H9 (cell line): ENCODE measurements around the gene NHSL1. TPM values are rescaled to one million over a fixed set of nuclear protein-coding genes. Genes with fewer than 3 reads are reported as not detected.

Experiments used
- DNase-seq: peaks from one replicate; pipeline ENCODE4 v3.0.0-alpha.2; 2017
- H2AFZ ChIP-seq: one replicate; pipeline ENCODE4 v1.6.1; 2013; ENCODE audit warnings: mild to moderate bottlenecking, low read length, control low read depth, moderate library complexity
- H2AK5ac ChIP-seq: 2 replicates; pipeline ENCODE4 v1.6.1; 2013; ENCODE audit warnings: low read length, control low read depth, mixed read lengths; ENCODE audit not compliant: insufficient read length
- H2BK120ac ChIP-seq: one replicate; pipeline ENCODE4 v1.6.1; 2013; ENCODE audit warnings: low read depth, mild to moderate bottlenecking, low read length, control low read depth, inconsistent platforms; ENCODE audit not compliant: poor library complexity, severe bottlenecking
- H2BK12ac ChIP-seq: 2 replicates; pipeline ENCODE4 v1.6.1; 2013; ENCODE audit warnings: low read length, control low read depth, mixed read lengths, low read depth; ENCODE audit not compliant: insufficient read length
- H2BK15ac ChIP-seq: 2 replicates; pipeline ENCODE4 v1.6.1; 2013; ENCODE audit warnings: low read depth, low read length, control low read depth
- H2BK20ac ChIP-seq: one replicate; pipeline ENCODE4 v1.6.1; 2013; ENCODE audit warnings: low read depth, mild to moderate bottlenecking, low read length, control low read depth, inconsistent platforms; ENCODE audit not compliant: poor library complexity, severe bottlenecking
- H2BK5ac ChIP-seq: 2 replicates; pipeline ENCODE4 v1.6.1; 2013; ENCODE audit warnings: low read length, control low read depth, mixed read lengths; ENCODE audit not compliant: insufficient read length
- H3K14ac ChIP-seq: 2 replicates; pipeline ENCODE4 v1.6.1; 2013; ENCODE audit warnings: low read length, control low read depth; ENCODE audit not compliant: insufficient read depth
- H3K18ac ChIP-seq: 2 replicates; pipeline ENCODE4 v1.6.1; 2013; ENCODE audit warnings: low read depth, mild to moderate bottlenecking, mixed read lengths, low read length, control low read depth; ENCODE audit not compliant: insufficient read length
- H3K23ac ChIP-seq: 2 replicates; pipeline ENCODE4 v1.6.1; 2013; ENCODE audit warnings: low read length, control low read depth, mixed read lengths, low read depth; ENCODE audit not compliant: insufficient read length
- H3K23me2 ChIP-seq: 2 replicates; pipeline ENCODE4 v1.6.1; 2013; ENCODE audit warnings: low read depth, mild to moderate bottlenecking, mixed read lengths, low read length, control low read depth; ENCODE audit not compliant: insufficient read length, poor library complexity, severe bottlenecking
- H3K27ac ChIP-seq: 2 replicates; pipeline ENCODE4 v1.5.1; 2013; ENCODE audit warnings: low read length, control low read depth, mixed read lengths, low read depth; ENCODE audit not compliant: insufficient read length
- H3K27me3 ChIP-seq: 2 replicates; pipeline ENCODE4 v1.6.1; 2013; ENCODE audit warnings: low read length, control low read depth, inconsistent platforms; ENCODE audit not compliant: insufficient read depth
- H3K4ac ChIP-seq: 2 replicates; pipeline ENCODE4 v1.6.1; 2013; ENCODE audit warnings: low read depth, mild to moderate bottlenecking, control low read depth, inconsistent platforms, low read length, moderate library complexity
- H3K4me1 ChIP-seq: 2 replicates; pipeline ENCODE4 v1.6.1; 2013; ENCODE audit warnings: low read length, control low read depth, inconsistent platforms; ENCODE audit not compliant: insufficient read depth
- H3K4me2 ChIP-seq: 2 replicates; pipeline ENCODE4 v1.6.1; 2013; ENCODE audit warnings: low read length, control low read depth, mixed read lengths; ENCODE audit not compliant: insufficient read length, insufficient read depth
- H3K56ac ChIP-seq: 2 replicates; pipeline ENCODE4 v1.6.1; 2013; ENCODE audit warnings: low read depth, mild to moderate bottlenecking, mixed read lengths, low read length, control low read depth; ENCODE audit not compliant: insufficient read length
- H3K79me1 ChIP-seq: 2 replicates; pipeline ENCODE4 v1.6.1; 2013; ENCODE audit warnings: low read depth, mild to moderate bottlenecking, moderate library complexity, low read length, control low read depth, inconsistent platforms; ENCODE audit not compliant: insufficient read depth, poor library complexity, severe bottlenecking
- H3K79me2 ChIP-seq: 2 replicates; pipeline ENCODE4 v1.6.1; 2013; ENCODE audit warnings: low read length, control low read depth, inconsistent platforms; ENCODE audit not compliant: insufficient read depth
- H3K9ac ChIP-seq: 2 replicates; pipeline ENCODE4 v1.6.1; 2013; ENCODE audit warnings: low read length, control low read depth, mixed read lengths; ENCODE audit not compliant: insufficient read length; ENCODE audit errors: extremely low read depth
- H3K9me3 ChIP-seq: one replicate; pipeline ENCODE4 v1.6.1; 2013; ENCODE audit warnings: low read depth, low read length, inconsistent platforms; ENCODE audit not compliant: control insufficient read depth
- H3T11ph ChIP-seq: one replicate; pipeline ENCODE4 v1.6.1; 2013; ENCODE audit warnings: mild to moderate bottlenecking, low read length, control low read depth, inconsistent platforms
- H4K20me1 ChIP-seq: one replicate; pipeline ENCODE4 v1.6.1; 2013; ENCODE audit not compliant: control insufficient read depth, insufficient read length, insufficient read depth
- H4K5ac ChIP-seq: 2 replicates; pipeline ENCODE4 v1.6.1; 2013; ENCODE audit warnings: low read depth, mild to moderate bottlenecking, mixed read lengths, low read length, control low read depth; ENCODE audit not compliant: insufficient read length
- H4K8ac ChIP-seq: replicated peaks from 2 replicates; pipeline ENCODE4 v1.6.1; 2013; ENCODE audit warnings: low read length, control low read depth, mixed read lengths, low read depth; ENCODE audit not compliant: insufficient read length
- H4K91ac ChIP-seq: 2 replicates; pipeline ENCODE4 v1.6.1; 2013; ENCODE audit warnings: low read depth, mild to moderate bottlenecking, moderate library complexity, mixed read lengths, low read length, control low read depth; ENCODE audit not compliant: insufficient read length
- H3K27ac Mint-ChIP-seq, 3 experiments: 2 replicates in 2 of 3; 3 replicates in 1 of 3; pipeline ENCODE4 v1.8.0; 2020 to 2021; ENCODE audit warnings: mixed read lengths in 3 of 3, mild to moderate bottlenecking in 1 of 3, moderate library complexity in 1 of 3
- H3K27me3 Mint-ChIP-seq: 2 replicates; pipeline ENCODE4 v1.8.0; 2021; ENCODE audit warnings: low read depth, mild to moderate bottlenecking, moderate library complexity, mixed read lengths
- H3K36me3 Mint-ChIP-seq, 3 experiments: 2 replicates in 2 of 3; 3 replicates in 1 of 3; pipeline ENCODE4 v1.8.0; 2020 to 2021; ENCODE audit warnings: low read depth in 3 of 3, mixed read lengths in 3 of 3; ENCODE audit not compliant: insufficient read depth in 1 of 3
- H3K4me1 Mint-ChIP-seq, 2 experiments: 2 replicates each; pipeline ENCODE4 v1.8.0; 2020; ENCODE audit warnings: mixed read lengths in 2 of 2
- H3K4me3 Mint-ChIP-seq, 2 experiments: 2 replicates in 1 of 2; 3 replicates in 1 of 2; pipeline ENCODE4 v1.8.0; 2020 to 2021; ENCODE audit warnings: mild to moderate bottlenecking in 2 of 2, mixed read lengths in 2 of 2, moderate library complexity in 1 of 2
- H3K9me3 Mint-ChIP-seq, 2 experiments: 2 replicates in 1 of 2; 3 replicates in 1 of 2; pipeline ENCODE4 v1.8.0; 2020; ENCODE audit warnings: mild to moderate bottlenecking in 2 of 2, mixed read lengths in 2 of 2, moderate library complexity in 1 of 2
- CTCF ChIP-seq: fragments of 200-600 bp; sonication (generic); conservative IDR thresholded peaks from 3 replicates; pipeline ENCODE4 v1.8.0; 2021; ENCODE audit warnings: antibody characterized with exemption, mild to moderate bottlenecking
- WGBS: extraction: QIAGEN DNeasy Blood & Tissue Kit; methylation state at CpG from one replicate; pipeline ENCODE4 v1.1.7; 2013; ENCODE audit warnings: missing lambda C conversion rate, low lambda C conversion rate, mixed read lengths; ENCODE audit not compliant: insufficient read length; ENCODE audit errors: extremely low coverage; 5-methylcytosine and 5-hydroxymethylcytosine counted together
- total RNA-seq: library from RNA; stranded (reverse); gene quantifications from 2 replicates; pipeline ENCODE4 v1.2.1, GENCODE V29; 2021

The NHSL1 gene
- total RNA-seq, 1 experiment from 2014 or later = 28.7 TPM

DNA sequence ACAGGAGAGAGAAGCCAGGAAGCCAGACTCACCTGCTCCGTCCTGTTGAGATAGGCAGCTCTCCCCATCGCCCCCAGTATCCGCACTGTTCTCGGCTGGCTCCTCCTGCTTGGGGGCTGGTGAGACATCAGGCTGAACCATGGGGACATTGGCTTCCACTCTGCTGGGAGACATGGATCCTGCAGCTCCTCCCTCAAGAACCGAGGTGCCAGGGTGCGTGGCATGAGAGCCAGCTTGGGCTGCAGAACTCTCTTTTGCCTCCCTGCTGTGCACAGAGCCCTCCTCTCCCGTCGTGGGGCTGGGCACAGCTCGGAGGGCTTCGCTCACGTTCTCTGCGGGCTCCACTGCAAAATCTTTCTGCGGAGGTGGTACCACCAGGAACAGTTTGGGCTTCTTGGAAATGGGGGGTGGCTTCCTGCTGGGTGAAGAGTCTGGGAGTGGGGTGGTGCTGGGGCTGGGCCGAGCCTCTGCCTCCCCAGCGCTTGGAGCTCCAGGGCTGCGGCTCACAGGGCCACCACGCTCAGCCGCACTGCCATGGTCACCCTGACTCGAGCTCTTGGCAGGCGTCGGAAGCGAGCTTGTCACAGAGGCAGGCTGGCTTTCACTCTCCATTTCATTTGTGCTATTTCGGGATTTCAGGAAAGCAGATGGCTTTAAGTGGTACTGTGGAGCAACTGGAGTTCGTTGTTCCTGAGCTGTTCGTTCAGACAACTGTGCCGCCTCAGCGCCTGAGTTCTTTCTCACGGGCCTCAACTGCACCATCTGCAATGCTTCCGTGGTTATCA lies 68.7 kb downstream of the NHSL1 start:
- Histone ChIP-seq H2BK20ac (no peak overlapping the region), H3K9me3 (no peaks in the 10 kb centered on the region), H4K8ac (no peak overlapping the region), H2BK120ac (no peak overlapping the region), H3K9ac (no peak overlapping the region), H4K20me1 (no peaks in the 10 kb centered on the region), H3T11ph (no peak overlapping the region), H3K27ac (no peak overlapping the region), H2BK12ac (no peak overlapping the region), H3K4me1 (no peaks in the 10 kb centered on the region), H3K4me2 (no peak overlapping the region), H3K23me2 (no peaks in the 10 kb centered on the region), H2BK5ac (no peak overlapping the region), H3K4ac (no peak overlapping the region), H3K79me2 (no peaks in the 10 kb centered on the region), H2AFZ (no peak overlapping the region), H4K91ac (no peak overlapping the region), H3K27me3 (no peaks in the 10 kb centered on the region), H4K5ac (no peak overlapping the region), H3K18ac (no peak overlapping the region), H3K79me1 (no peaks in the 10 kb centered on the region), H2BK15ac (no peak overlapping the region), H3K23ac (no peak overlapping the region), H3K56ac (no peak overlapping the region), H3K14ac (no peak overlapping the region; the same call in 1 of the 2 replicates), H2AK5ac (no peak overlapping the region)
- TF ChIP-seq CTCF = no peak
- no CpG with 5 or more reads among the region's 29 CpGs for WGBS
- Mint-ChIP-seq H3K4me3 (no peak overlapping the region), H3K36me3 (peaks cover 0 to 25% (median 3%) of the 10 kb centered on the region in 3 experiments; a peak in 4 of 7 replicates), H3K27ac (peak overlapping the region in 1 of 3 experiments; percentile 20; a peak in 1 of 7 replicates), H3K9me3 (no peaks in the 10 kb centered on the region), H3K4me1 (peaks cover 6 to 10% of the 10 kb centered on the region in 2 experiments; a peak in 3 of 4 replicates), H3K27me3 (no peaks in the 10 kb centered on the region)
- DNase-seq = no peak
